GM10266 (cell line): ENCODE measurements around the gene NFU1.
"Not testable (repeated sequence)": the region's sequence is repeated elsewhere in the genome, so short reads cannot be mapped to it uniquely, and the experiment has no call there.

Experiments used
- DNase-seq: peaks from one replicate; pipeline ENCODE4 v3.0.0; 2012; ENCODE audit errors: extremely low spot score
- CTCF ChIP-seq: IDR thresholded peaks from 2 replicates; pipeline ENCODE4 v1.5.1; 2012; ENCODE audit warnings: mild to moderate bottlenecking, low read depth; ENCODE audit not compliant: control insufficient read depth, insufficient read depth; ENCODE audit errors: missing control alignments

The NFU1 gene

GRCh38 chr2:69434753-69435152, 2.5 kb downstream of the NFU1 start:
- no peak for DNase-seq

DNA sequence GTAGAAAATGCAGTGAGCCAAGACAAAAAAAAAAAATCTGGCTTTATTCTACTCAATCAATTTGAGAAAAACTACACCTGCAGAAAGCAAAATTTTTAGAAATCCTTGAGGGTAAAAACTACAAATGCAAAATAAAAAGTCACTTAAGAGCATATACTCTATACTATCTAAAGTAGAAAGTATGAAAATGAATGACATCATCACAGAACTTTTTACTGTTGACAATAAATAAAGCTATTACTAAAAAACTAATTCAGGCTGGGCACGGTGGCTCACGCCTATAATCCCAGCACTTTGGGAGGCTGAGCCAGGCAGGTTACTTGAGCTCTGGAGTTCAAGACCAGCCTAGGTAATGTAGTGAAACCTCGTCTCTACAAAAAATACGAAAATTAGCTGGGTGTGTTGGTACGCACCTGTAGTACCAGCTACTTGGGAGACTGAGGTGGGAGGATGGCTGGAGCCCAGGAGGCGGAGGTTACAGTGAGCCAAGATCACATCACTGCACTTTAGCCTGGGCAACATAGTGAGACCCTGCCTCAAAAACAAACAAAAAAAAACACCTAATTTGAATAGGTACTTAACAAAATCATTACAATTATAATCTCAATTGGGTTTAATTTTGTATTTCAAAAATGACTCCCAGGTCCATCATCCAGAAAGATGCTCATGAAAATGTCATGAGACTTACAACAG, 7.6 kb downstream of the NFU1 start:
- TF ChIP-seq CTCF, result no peak
- no peak for DNase-seq

More at GRCh38 chr2:69434753-69435152, 2.5 kb downstream of the NFU1 start:
- no peak for TF ChIP-seq CTCF

- no peak for TF ChIP-seq CTCF
- no peak for DNase-seq
Observed at GRCh38 chr2:69428981-69429380, 8.3 kb downstream of the NFU1 start.

- DNase-seq, result no peak
- TF ChIP-seq CTCF, result no peak
Observed at GRCh38 chr2:69424419-69424818, 12.8 kb downstream of the NFU1 start.

DNA sequence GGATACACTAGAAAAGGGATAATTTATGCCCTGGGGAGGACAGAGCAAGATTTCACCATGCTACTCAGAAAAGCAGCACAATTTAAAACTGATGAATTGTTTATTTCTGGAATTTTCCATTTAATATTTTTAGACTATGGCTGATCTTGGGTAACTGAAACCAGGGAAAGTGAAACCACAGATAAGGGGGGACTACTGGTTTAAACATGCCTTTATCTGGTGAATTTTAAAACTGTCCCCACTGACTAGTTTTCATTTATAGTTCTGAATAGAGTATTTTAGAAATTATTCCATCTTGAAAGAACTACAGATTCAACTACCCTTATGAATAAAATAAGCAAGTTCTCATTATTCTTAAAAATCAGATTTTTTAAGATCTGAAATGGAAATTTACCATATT, 15.0 kb downstream of the NFU1 start:
- DNase-seq, result no peak
- no peak for TF ChIP-seq CTCF

GRCh38 chr2:69419111-69419510, 18.1 kb downstream of the NFU1 start:
- DNase-seq, result not testable (repeated sequence)

DNA sequence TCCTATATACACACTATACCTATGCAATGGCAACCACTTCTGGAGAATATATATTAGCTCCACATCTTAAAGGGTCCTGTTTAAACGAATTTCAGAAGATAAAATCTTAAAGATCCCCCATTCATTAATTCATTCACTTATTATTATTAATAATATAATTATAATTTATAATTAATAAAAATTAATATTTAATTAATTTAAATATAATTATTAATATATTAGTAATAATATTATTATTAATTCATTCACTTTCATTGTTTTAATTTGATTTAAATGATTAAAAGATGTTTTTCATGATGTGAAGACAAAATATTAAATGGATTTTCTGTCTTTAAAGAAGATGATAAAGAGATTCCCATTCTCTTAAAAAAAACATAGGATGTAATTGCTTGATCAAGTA, 21.1 kb downstream of the NFU1 start:
- TF ChIP-seq CTCF, result no peak
- no peak for DNase-seq

DNA sequence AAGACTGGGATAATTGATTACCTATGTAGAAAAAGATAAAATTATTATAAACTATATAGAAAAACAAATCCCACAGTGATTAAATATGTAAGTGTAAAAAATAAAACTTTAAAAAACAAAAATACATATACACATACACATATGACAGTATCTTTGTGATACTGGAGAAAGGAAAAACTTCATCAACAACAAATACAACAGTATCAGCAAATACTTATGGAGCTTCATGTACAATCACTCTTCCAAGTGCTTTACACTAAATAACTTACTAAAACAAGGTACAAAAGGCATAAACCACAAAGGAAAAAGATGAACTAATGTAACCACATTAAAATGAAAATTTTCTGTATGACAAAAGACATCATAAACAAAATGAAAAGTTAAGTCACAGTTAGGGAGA, 26.1 kb downstream of the NFU1 start:
- no peak for TF ChIP-seq CTCF
- DNase-seq, result no peak
